CD4-positive, alpha-beta memory T cell (primary cell): Measurements from ENCODE around the gene ZNF536. TPM values are rescaled to one million over a fixed set of nuclear protein-coding genes. Genes with fewer than 3 reads are reported as not detected.

Experiments
- CTCF ChIA-PET: fragments of 350-600 bp; sonication (Branson Sonifier 250); formaldehyde crosslinking; loops from one replicate; lab custom pipeline; 2021; ENCODE audit warnings: inconsistent platforms; ENCODE audit not compliant: partially characterized antibody; lab: Charles Lee
- POLR2A ChIA-PET: fragments of 350-600 bp; sonication (Branson Sonifier 250); formaldehyde crosslinking; loops from one replicate; lab custom pipeline; 2021; ENCODE audit not compliant: partially characterized antibody; lab: Charles Lee
- DNase-seq, 5 donors: peaks; one replicate each; pipeline versions ENCODE4 v3.0.0 to v3.0.0-alpha.2; 2020 to 2022; ENCODE audit warnings: mixed read lengths in 1 of 5
- H3K27ac ChIP-seq: one replicate; pipeline ENCODE4 v1.7.0; 2013; ENCODE audit warnings: low read depth, low read length
- H3K27me3 ChIP-seq: 2 replicates; pipeline ENCODE4 v1.7.0; 2013; ENCODE audit warnings: mild to moderate bottlenecking, low read length, moderate library complexity; ENCODE audit not compliant: insufficient read depth
- H3K36me3 ChIP-seq: 2 replicates; pipeline ENCODE4 v1.7.0; 2013; ENCODE audit warnings: mild to moderate bottlenecking, low read length, moderate library complexity; ENCODE audit not compliant: insufficient read depth
- H3K4me1 ChIP-seq: 2 replicates; pipeline ENCODE4 v1.7.0; 2013; ENCODE audit warnings: mild to moderate bottlenecking, low read length, moderate library complexity; ENCODE audit not compliant: insufficient read depth
- H3K4me3 ChIP-seq, 2 donors: one replicate each; pipeline ENCODE4 v1.7.0; 2013; ENCODE audit warnings: low read length in 2 of 2, mild to moderate bottlenecking in 1 of 2
- H3K9me3 ChIP-seq, 2 donors: one replicate each; pipeline ENCODE4 v1.7.0; 2013; ENCODE audit warnings: low read length in 2 of 2, control low read depth in 1 of 2; ENCODE audit not compliant: control insufficient read depth in 1 of 2
- H3K27ac Mint-ChIP-seq, 7 donors: one replicate each; pipeline ENCODE4 v1.8.0; 2020 to 2021; ENCODE audit warnings: mixed read lengths in 7 of 7, mild to moderate bottlenecking in 6 of 7, inconsistent platforms in 3 of 7, moderate library complexity in 3 of 7
- H3K27me3 Mint-ChIP-seq, 2 donors: one replicate each; pipeline ENCODE4 v1.8.0; 2020 to 2021; ENCODE audit warnings: mixed read lengths in 2 of 2
- H3K36me3 Mint-ChIP-seq, 2 donors: one replicate each; pipeline ENCODE4 v1.8.0; 2020 to 2021; ENCODE audit warnings: mixed read lengths in 2 of 2, inconsistent platforms in 1 of 2, mild to moderate bottlenecking in 1 of 2
- H3K4me1 Mint-ChIP-seq, 4 donors: one replicate each; pipeline ENCODE4 v1.8.0; 2020 to 2021; ENCODE audit warnings: mixed read lengths in 4 of 4, mild to moderate bottlenecking in 1 of 4
- H3K4me3 Mint-ChIP-seq, 8 donors: one replicate each; pipeline ENCODE4 v1.8.0; 2020 to 2021; ENCODE audit warnings: mixed read lengths in 8 of 8, mild to moderate bottlenecking in 7 of 8, moderate library complexity in 6 of 8, inconsistent platforms in 3 of 8
- H3K9me3 Mint-ChIP-seq, 8 donors: one replicate each; pipeline ENCODE4 v1.8.0; 2020 to 2021; ENCODE audit warnings: mixed read lengths in 8 of 8, mild to moderate bottlenecking in 5 of 8, inconsistent platforms in 3 of 8, moderate library complexity in 1 of 8
- intact Hi-C: fragments of 100-400 bp; cut with micrococcal nuclease; formaldehyde crosslinking; loops from one replicate; pipeline ENCODE4 v1.15.1; 2023
- polyA plus RNA-seq, 2 donors: library from polyadenylated mRNA; unstranded; fragments of 300-500 nt; fragmentation: Illumina TruSeq; gene quantifications; one replicate each; pipeline ENCODE4 v1.2.3, GENCODE V29; 2021
- total RNA-seq, 2 experiments: library from RNA; stranded (reverse); gene quantifications; one replicate each; pipeline ENCODE4 v1.2.3, GENCODE V29; 2021

Gene ZNF536
- total and polyA plus RNA-seq, 4 experiments from 2014 or later, result 0.20 TPM; not detected in 3

- Mint-ChIP-seq H3K4me3 (no peak overlapping the region), H3K4me1 (no peaks in the 10 kb centered on the region), H3K27me3 (peaks cover 4 to 5% of the 10 kb centered on the region in 2 donors), H3K9me3 (peaks cover 0 to 1% (median 0%) of the 10 kb centered on the region in 8 donors), H3K27ac (no peak overlapping the region), H3K36me3 (no peaks in the 10 kb centered on the region)
- no peaks in the 10 kb centered on the region for H3K27me3 ChIP-seq
- intact Hi-C loops, result no loop called here
- no peaks in the 10 kb centered on the region for H3K36me3 ChIP-seq
- no peak for DNase-seq
- H3K27ac ChIP-seq, result no peak overlapping the region
- no peaks in the 10 kb centered on the region for H3K9me3 ChIP-seq
- H3K4me3 ChIP-seq, result no peak overlapping the region
- POLR2A ChIA-PET, result no interaction called here
- H3K4me1 ChIP-seq, result no peaks in the 10 kb centered on the region
- CTCF ChIA-PET, result no interaction called here
Observed at GRCh38 chr19:30557927-30558557, 185.9 kb downstream of the ZNF536 start.

- CTCF ChIA-PET, result no interaction called here
- intact Hi-C loops, result no loop called here
- H3K4me3 Mint-ChIP-seq, result no peak overlapping the region
- no peaks in the 10 kb centered on the region for H3K36me3 Mint-ChIP-seq
- H3K4me1 Mint-ChIP-seq, result no peaks in the 10 kb centered on the region
- H3K4me3 ChIP-seq, result no peak overlapping the region
- peaks cover 0 to 1% (median 0%) of the 10 kb centered on the region in 8 donors for H3K9me3 Mint-ChIP-seq
- no peak overlapping the region for H3K27ac ChIP-seq
- peaks cover 4 to 5% of the 10 kb centered on the region in 2 donors for H3K27me3 Mint-ChIP-seq
- no peak for DNase-seq
- H3K4me1 ChIP-seq, result no peaks in the 10 kb centered on the region
- no peaks in the 10 kb centered on the region for H3K36me3 ChIP-seq
- H3K27me3 ChIP-seq, result no peaks in the 10 kb centered on the region
- no peak overlapping the region for H3K27ac Mint-ChIP-seq
- POLR2A ChIA-PET, result no interaction called here
- H3K9me3 ChIP-seq, result no peaks in the 10 kb centered on the region
Observed at GRCh38 chr19:30558793-30559192, 186.6 kb downstream of the ZNF536 start.

DNA sequence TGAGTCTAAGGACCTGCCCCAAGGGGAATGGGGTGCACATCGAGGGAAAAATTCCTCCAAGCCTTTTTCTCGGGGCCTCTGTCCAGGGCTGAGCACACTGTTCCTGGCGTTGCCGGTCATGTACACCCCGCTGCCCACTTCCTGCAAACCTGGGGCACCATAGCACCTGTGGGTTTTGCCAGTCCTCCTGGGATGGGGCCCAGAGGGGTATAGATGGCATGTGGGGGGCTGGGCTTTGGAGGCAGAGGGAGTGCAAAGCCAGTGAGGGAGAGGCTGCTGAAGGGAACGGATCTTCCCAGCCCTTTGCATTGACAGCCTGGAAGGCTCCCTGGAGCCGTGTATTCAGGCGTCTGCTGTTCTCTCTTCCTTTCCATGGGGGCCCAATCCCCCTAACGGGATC is 187.3 kb downstream of the ZNF536 start:
- Mint-ChIP-seq H3K27me3 (peaks cover 5 to 7% of the 10 kb centered on the region in 2 donors), H3K9me3 (peaks cover 0 to 1% (median 0%) of the 10 kb centered on the region in 8 donors), H3K4me3 (no peak overlapping the region), H3K36me3 (no peaks in the 10 kb centered on the region), H3K4me1 (no peaks in the 10 kb centered on the region), H3K27ac (no peak overlapping the region)
- intact Hi-C loops, result no loop called here
- H3K27me3 ChIP-seq, result no peaks in the 10 kb centered on the region
- H3K36me3 ChIP-seq, result no peaks in the 10 kb centered on the region
- ChIA-PET CTCF (no interaction called here), POLR2A (no interaction called here)
- DNase-seq, result no peak
- no peaks in the 10 kb centered on the region for H3K4me1 ChIP-seq
- H3K9me3 ChIP-seq, result no peaks in the 10 kb centered on the region
- H3K4me3 ChIP-seq, result no peak overlapping the region
- H3K27ac ChIP-seq, result no peak overlapping the region

DNA sequence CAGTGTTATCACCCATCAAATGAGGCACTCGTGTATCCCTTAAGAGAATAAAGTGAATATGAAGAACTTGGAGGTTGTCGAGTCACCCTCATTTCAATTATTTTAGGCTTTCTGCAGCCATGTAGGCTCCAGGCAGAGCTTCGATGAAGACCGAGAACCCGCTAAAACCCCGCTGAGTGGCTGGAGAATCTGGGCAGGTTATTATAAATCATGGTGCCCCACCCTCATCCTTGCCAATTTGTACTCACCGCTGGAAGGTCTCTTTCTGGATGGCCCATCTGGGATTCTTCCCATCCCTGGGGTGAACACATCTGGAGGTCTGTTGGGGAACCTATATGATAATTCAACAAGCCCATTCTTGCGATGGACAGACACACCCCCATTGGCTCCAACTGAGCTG is 190.8 kb downstream of the ZNF536 start:
- H3K36me3 ChIP-seq, result no peaks in the 10 kb centered on the region
- POLR2A ChIA-PET, result no interaction called here
- intact Hi-C loops, result no loop called here

DNA sequence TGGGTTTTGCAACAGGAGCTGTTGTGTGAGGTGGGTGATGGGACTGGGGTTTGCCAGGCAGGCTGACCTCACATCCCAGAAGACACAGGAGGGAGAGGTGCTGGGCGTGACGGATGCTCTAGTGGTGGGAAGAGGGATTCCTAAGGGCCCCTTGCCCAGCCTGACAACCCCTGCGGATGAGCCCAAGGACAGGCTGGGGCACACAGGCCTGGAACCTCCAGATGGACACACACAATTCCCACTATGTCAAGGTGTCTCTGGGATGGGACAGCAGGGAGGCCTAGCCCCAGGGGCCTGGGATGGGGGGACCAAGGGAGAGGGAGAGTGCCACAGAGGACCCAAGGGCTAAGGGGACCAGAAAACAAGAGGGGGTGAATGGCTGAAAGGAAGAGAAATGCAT is 191.5 kb downstream of the ZNF536 start:
- H3K27me3 ChIP-seq, result no peaks in the 10 kb centered on the region
- peaks cover 0 to 6% (median 0%) of the 10 kb centered on the region in 8 donors for H3K9me3 Mint-ChIP-seq
- H3K4me3 Mint-ChIP-seq, result no peak overlapping the region
- no peaks in the 10 kb centered on the region for H3K36me3 Mint-ChIP-seq
- H3K36me3 ChIP-seq, result no peaks in the 10 kb centered on the region
- no peak overlapping the region for H3K27ac Mint-ChIP-seq
- CTCF ChIA-PET, result no interaction called here
- no peak overlapping the region for H3K27ac ChIP-seq
- no peak for DNase-seq
- POLR2A ChIA-PET, result no interaction called here
- peaks cover 0 to 7% of the 10 kb centered on the region in 2 donors for H3K27me3 Mint-ChIP-seq
- H3K9me3 ChIP-seq, result no peaks in the 10 kb centered on the region
- no peaks in the 10 kb centered on the region for H3K4me1 Mint-ChIP-seq
- intact Hi-C loops, result no loop called here
- H3K4me3 ChIP-seq, result no peak overlapping the region
- H3K4me1 ChIP-seq, result no peaks in the 10 kb centered on the region

More for the DNA sequence above, 190.8 kb downstream of the ZNF536 start:
- H3K4me1 Mint-ChIP-seq, result no peaks in the 10 kb centered on the region
- CTCF ChIA-PET, result no interaction called here
- H3K4me3 Mint-ChIP-seq, result no peak overlapping the region
- peaks cover 0 to 6% (median 0%) of the 10 kb centered on the region in 8 donors for H3K9me3 Mint-ChIP-seq
- no peak overlapping the region for H3K27ac Mint-ChIP-seq
- no peak for DNase-seq
- Histone ChIP-seq H3K27ac (no peak overlapping the region), H3K4me3 (no peak overlapping the region), H3K4me1 (no peaks in the 10 kb centered on the region), H3K27me3 (no peaks in the 10 kb centered on the region), H3K9me3 (no peaks in the 10 kb centered on the region)
- no peaks in the 10 kb centered on the region for H3K36me3 Mint-ChIP-seq
- peaks cover 3 to 7% of the 10 kb centered on the region in 2 donors for H3K27me3 Mint-ChIP-seq

GRCh38 chr19:30564551-30565011 is 192.4 kb downstream of the ZNF536 start:
- Mint-ChIP-seq H3K4me3 (no peak overlapping the region), H3K4me1 (no peaks in the 10 kb centered on the region), H3K27me3 (peaks cover 0 to 7% of the 10 kb centered on the region in 2 donors), H3K9me3 (peaks cover 0 to 6% (median 0%) of the 10 kb centered on the region in 8 donors), H3K27ac (no peak overlapping the region), H3K36me3 (no peaks in the 10 kb centered on the region)
- Histone ChIP-seq H3K36me3 (no peaks in the 10 kb centered on the region), H3K9me3 (no peaks in the 10 kb centered on the region), H3K27me3 (no peaks in the 10 kb centered on the region), H3K4me1 (no peaks in the 10 kb centered on the region), H3K4me3 (no peak overlapping the region), H3K27ac (no peak overlapping the region)
- intact Hi-C loops, result no loop called here
- ChIA-PET POLR2A (no interaction called here), CTCF (no interaction called here)
- DNase-seq, result no peak

DNA sequence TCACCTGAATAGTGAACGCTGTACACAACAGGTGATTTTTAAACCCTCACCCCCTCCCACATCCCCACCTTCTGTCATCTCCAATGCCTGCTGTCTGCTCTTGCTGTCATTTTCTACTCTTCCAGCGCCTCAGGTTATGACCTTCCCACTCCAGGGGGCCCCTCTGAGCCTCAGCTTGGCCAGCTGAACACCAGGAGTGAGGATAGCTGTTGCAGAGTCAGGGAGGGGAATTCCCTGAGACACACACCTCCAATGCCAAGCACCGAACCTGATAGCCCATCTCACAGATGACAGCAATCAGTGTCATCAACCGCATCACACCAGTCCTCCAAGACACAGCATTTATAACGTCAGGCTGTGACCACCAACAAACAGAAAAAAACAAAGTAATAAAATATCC is 193.5 kb downstream of the ZNF536 start:
- no peak overlapping the region for H3K4me3 Mint-ChIP-seq
- Histone ChIP-seq H3K36me3 (no peaks in the 10 kb centered on the region), H3K27ac (no peak overlapping the region), H3K27me3 (no peaks in the 10 kb centered on the region), H3K9me3 (no peaks in the 10 kb centered on the region), H3K4me1 (no peaks in the 10 kb centered on the region), H3K4me3 (no peak overlapping the region)
- H3K9me3 Mint-ChIP-seq, result peaks cover 0 to 6% (median 0%) of the 10 kb centered on the region in 8 donors
- CTCF ChIA-PET, result interaction anchor here (0.7 kb wide), 1 partner anchor 1517 kb away, joined by 3 read pairs; no protein-coding TSS in a partner anchor
- no peaks in the 10 kb centered on the region for H3K4me1 Mint-ChIP-seq
- POLR2A ChIA-PET, result no interaction called here
- peaks cover 0 to 4% of the 10 kb centered on the region in 2 donors for H3K27me3 Mint-ChIP-seq
- intact Hi-C loops, result no loop called here
- no peak for DNase-seq
- H3K36me3 Mint-ChIP-seq, result no peaks in the 10 kb centered on the region
- H3K27ac Mint-ChIP-seq, result no peak overlapping the region
